Fibroblast of lung (primary cell): ENCODE measurements around the gene SLC8A2. TPM values are rescaled to one million over a fixed set of nuclear protein-coding genes. Genes with fewer than 3 reads are reported as not detected.

ENCODE experiments used
- DNase-seq, 2 donors: peaks; one replicate each; pipeline versions ENCODE4 v3.0.0 to v3.0.0-alpha.2; 2010; ENCODE audit warnings: low read depth in 2 of 2
- H2AFZ ChIP-seq: 2 replicates; pipeline ENCODE4 v1.5.1; 2012; ENCODE audit warnings: low read length, control low read depth, inconsistent platforms
- H3K27ac ChIP-seq: 2 replicates; pipeline ENCODE4 v1.5.1; 2011; ENCODE audit warnings: low read length, control low read depth; ENCODE audit not compliant: insufficient read depth
- H3K27me3 ChIP-seq: 2 replicates; pipeline ENCODE4 v1.5.1; 2011; ENCODE audit warnings: mild to moderate bottlenecking, low read length; ENCODE audit not compliant: control insufficient read depth, insufficient read depth
- H3K36me3 ChIP-seq: 2 replicates; pipeline ENCODE4 v1.5.1; 2011; ENCODE audit warnings: low read length; ENCODE audit not compliant: control insufficient read depth, insufficient read depth
- H3K4me1 ChIP-seq: 2 replicates; pipeline ENCODE4 v1.5.1; 2011; ENCODE audit warnings: low read length; ENCODE audit not compliant: control insufficient read depth, insufficient read depth; ENCODE audit errors: extremely low read depth
- H3K4me2 ChIP-seq: 2 replicates; pipeline ENCODE4 v1.5.1; 2011; ENCODE audit warnings: low read length, control low read depth; ENCODE audit not compliant: insufficient read depth; ENCODE audit errors: extremely low read depth
- H3K4me3 ChIP-seq, 4 experiments: fragments of 200-600 bp in 1 of 4; sonication (generic) in 1 of 4; replicated peaks in 1 of 4; 2 replicates each; pipeline ENCODE4 v1.5.1; 2011 to 2016; ENCODE audit warnings: low read length in 4 of 4, low read depth in 3 of 4, mild to moderate bottlenecking in 3 of 4, control low read depth in 2 of 4, inconsistent platforms in 1 of 4, mixed read lengths in 1 of 4; ENCODE audit not compliant: insufficient read depth in 1 of 4; ENCODE audit errors: control extremely low read depth in 1 of 4
- H3K79me2 ChIP-seq: 2 replicates; pipeline ENCODE4 v1.5.1; 2012; ENCODE audit warnings: mild to moderate bottlenecking, low read length, inconsistent platforms; ENCODE audit not compliant: control insufficient read depth, insufficient read depth
- H3K9ac ChIP-seq: 2 replicates; pipeline ENCODE4 v1.5.1; 2011; ENCODE audit warnings: mild to moderate bottlenecking, low read length, control low read depth; ENCODE audit not compliant: insufficient read depth
- H3K9me3 ChIP-seq: 2 replicates; pipeline ENCODE4 v1.5.1; 2012; ENCODE audit warnings: low read depth, low read length; ENCODE audit not compliant: control insufficient read depth, insufficient read depth
- H4K20me1 ChIP-seq: 2 replicates; pipeline ENCODE4 v1.5.1; 2011; ENCODE audit warnings: low read length; ENCODE audit not compliant: control insufficient read depth, insufficient read depth; ENCODE audit errors: extremely low read depth
- EZH2 ChIP-seq: IDR thresholded peaks from 2 replicates; pipeline ENCODE4 v1.5.1; 2012; ENCODE audit warnings: low read length, control low read depth, mild to moderate bottlenecking; ENCODE audit errors: missing control alignments
- polyA minus RNA-seq: library from RNA; depleted of rRNA, polyadenylated mRNA; stranded (reverse); fragments of >200 nt; gene quantifications from 2 replicates; pipeline ENCODE4 v1.2.3, GENCODE V29; 2011; ENCODE audit warnings: low replicate concordance
- polyA plus RNA-seq, 2 donors: library from polyadenylated mRNA; depleted of rRNA in 1 of 2; stranded (reverse) in 1 of 2; unstranded in 1 of 2; fragments of >200 nt; gene quantifications; 2 replicates each; pipeline ENCODE4 v1.2.1, GENCODE V29; 2011 to 2012; ENCODE audit warnings: missing spikeins in 1 of 2
- total RNA-seq: library from RNA; depleted of rRNA; stranded (reverse); fragments of >200 nt; gene quantifications from 2 replicates; pipeline ENCODE4 v1.2.1, GENCODE V29; 2014
- TF ChIP-seq, protein P1 (sequence below), 2 donors: IDR thresholded peaks in 1 of 2; conservative IDR thresholded peaks in 1 of 2; 1 replicate in 1 of 2; 2 replicates in 1 of 2; pipeline ENCODE4 v1.5.1; 2011 to 2012; ENCODE audit warnings: low read length in 2 of 2, control low read depth in 1 of 2, inconsistent platforms in 1 of 2, low read depth in 1 of 2, mild to moderate bottlenecking in 1 of 2

SLC8A2 gene
- under 0.01 TPM in 1 of 2 replicates, not detected in the other for total RNA-seq
- not detected in 2 replicates for polyA plus RNA-seq
- polyA plus RNA-seq (2012): not detected in 2 replicates
- not detected in 2 replicates for polyA minus RNA-seq

GRCh38 chr19:47471733-47472457, at the start of gene SLC8A2:
SLC8A2 (minus strand) TSS chr19:47471893; CDS start chr19:47466403, 5,490 bp downstream.
- H3K27me3 ChIP-seq: peaks cover 28% of the 10 kb centered on the region
- no peaks in the 10 kb centered on the region for H3K36me3 ChIP-seq
- no peaks in the 10 kb centered on the region for H3K9me3 ChIP-seq
- H2AFZ ChIP-seq: no peak within 1 kb of the TSS
- H3K4me1 ChIP-seq: no peaks in the 10 kb centered on the region
- H3K4me3 ChIP-seq: no peak within 1 kb of the TSS
- DNase-seq: peak; percentile 74 to 84
- no peak within 1 kb of the TSS for H3K4me2 ChIP-seq
- no peak within 1 kb of the TSS for H3K9ac ChIP-seq
- TF ChIP-seq, protein P1, sequence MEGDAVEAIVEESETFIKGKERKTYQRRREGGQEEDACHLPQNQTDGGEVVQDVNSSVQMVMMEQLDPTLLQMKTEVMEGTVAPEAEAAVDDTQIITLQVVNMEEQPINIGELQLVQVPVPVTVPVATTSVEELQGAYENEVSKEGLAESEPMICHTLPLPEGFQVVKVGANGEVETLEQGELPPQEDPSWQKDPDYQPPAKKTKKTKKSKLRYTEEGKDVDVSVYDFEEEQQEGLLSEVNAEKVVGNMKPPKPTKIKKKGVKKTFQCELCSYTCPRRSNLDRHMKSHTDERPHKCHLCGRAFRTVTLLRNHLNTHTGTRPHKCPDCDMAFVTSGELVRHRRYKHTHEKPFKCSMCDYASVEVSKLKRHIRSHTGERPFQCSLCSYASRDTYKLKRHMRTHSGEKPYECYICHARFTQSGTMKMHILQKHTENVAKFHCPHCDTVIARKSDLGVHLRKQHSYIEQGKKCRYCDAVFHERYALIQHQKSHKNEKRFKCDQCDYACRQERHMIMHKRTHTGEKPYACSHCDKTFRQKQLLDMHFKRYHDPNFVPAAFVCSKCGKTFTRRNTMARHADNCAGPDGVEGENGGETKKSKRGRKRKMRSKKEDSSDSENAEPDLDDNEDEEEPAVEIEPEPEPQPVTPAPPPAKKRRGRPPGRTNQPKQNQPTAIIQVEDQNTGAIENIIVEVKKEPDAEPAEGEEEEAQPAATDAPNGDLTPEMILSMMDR (conservative IDR thresholded peaks at IDR 0.05 in 1 of 2, IDR thresholded peaks at IDR 0.05 in 1 of 2; ENCODE audit: low read depth in 1 of 2, low read length in 2 of 2): no peak
- no peak for TF ChIP-seq EZH2
- no peaks in the 10 kb centered on the region for H3K79me2 ChIP-seq
- no peak within 1 kb of the TSS for H3K27ac ChIP-seq
- no peaks in the 10 kb centered on the region for H4K20me1 ChIP-seq

- Histone ChIP-seq H3K36me3 (no peaks in the 10 kb centered on the region), H3K4me1 (no peaks in the 10 kb centered on the region), H3K9ac (no peak overlapping the region), H3K4me2 (no peak overlapping the region), H2AFZ (no peak overlapping the region), H3K4me3 (no peak overlapping the region), H3K79me2 (no peaks in the 10 kb centered on the region), H3K9me3 (no peaks in the 10 kb centered on the region), H3K27me3 (peaks cover 13% of the 10 kb centered on the region), H4K20me1 (no peaks in the 10 kb centered on the region), H3K27ac (no peak overlapping the region)
- DNase-seq: no peak
- TF ChIP-seq, protein P1 (conservative IDR thresholded peaks at IDR 0.05 in 1 of 2, IDR thresholded peaks at IDR 0.05 in 1 of 2; ENCODE audit: low read depth in 1 of 2, low read length in 2 of 2): no peak
- no peak for TF ChIP-seq EZH2
These were observed 49.1 kb upstream of the SLC8A2 start for GRCh38 chr19:47520839-47521238.

- Histone ChIP-seq H3K36me3 (no peaks in the 10 kb centered on the region), H2AFZ (no peak overlapping the region), H3K4me1 (no peaks in the 10 kb centered on the region), H3K27ac (no peak overlapping the region), H3K4me3 (no peak overlapping the region), H3K9ac (no peak overlapping the region), H3K79me2 (no peaks in the 10 kb centered on the region), H3K27me3 (peaks cover 13% of the 10 kb centered on the region), H4K20me1 (no peaks in the 10 kb centered on the region), H3K4me2 (no peak overlapping the region), H3K9me3 (no peaks in the 10 kb centered on the region)
- TF ChIP-seq EZH2: no peak
- TF ChIP-seq, protein P1 (conservative IDR thresholded peaks at IDR 0.05 in 1 of 2, IDR thresholded peaks at IDR 0.05 in 1 of 2; ENCODE audit: low read depth in 1 of 2, low read length in 2 of 2): no peak
- DNase-seq: no peak
These were observed 48.7 kb upstream of the SLC8A2 start for GRCh38 chr19:47520343-47520806.
